GM19438 (cell line): Measurements from ENCODE around the gene PLCL1.
A peak's percentile ranks its signal among the peaks of the same experiment; 100 is the strongest.
"Not testable (repeated sequence)": the region's sequence is repeated elsewhere in the genome, so short reads cannot be mapped to it uniquely, and the experiment has no call there.

Source experiments
- ATAC-seq: cut with Tn5 transposase; IDR thresholded peaks from one replicate; pipeline ENCODE4 v1.9.1; 2021; ENCODE audit warnings: low read depth; ENCODE audit not compliant: unreplicated experiment

PLCL1 gene

DNA sequence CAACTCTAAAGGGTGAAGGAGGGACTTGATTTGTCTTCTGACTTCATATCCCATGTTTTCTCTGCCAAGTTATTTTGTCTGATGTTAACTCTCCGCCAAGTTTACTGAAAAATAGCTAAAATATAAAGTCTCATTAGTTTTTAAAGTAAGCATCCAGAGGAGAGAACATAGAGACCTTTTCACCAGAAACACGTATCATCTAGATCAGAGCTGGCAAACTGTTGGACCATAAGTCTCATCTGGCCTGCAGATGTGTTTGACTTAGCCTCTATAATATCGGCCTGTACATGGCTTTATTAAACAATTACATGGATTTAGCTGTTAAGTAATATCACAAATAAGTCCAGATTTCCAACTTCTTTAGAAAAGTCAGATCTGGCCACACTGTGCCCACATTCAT is 182.6 kb downstream of the PLCL1 start:
- no peak for ATAC-seq

DNA sequence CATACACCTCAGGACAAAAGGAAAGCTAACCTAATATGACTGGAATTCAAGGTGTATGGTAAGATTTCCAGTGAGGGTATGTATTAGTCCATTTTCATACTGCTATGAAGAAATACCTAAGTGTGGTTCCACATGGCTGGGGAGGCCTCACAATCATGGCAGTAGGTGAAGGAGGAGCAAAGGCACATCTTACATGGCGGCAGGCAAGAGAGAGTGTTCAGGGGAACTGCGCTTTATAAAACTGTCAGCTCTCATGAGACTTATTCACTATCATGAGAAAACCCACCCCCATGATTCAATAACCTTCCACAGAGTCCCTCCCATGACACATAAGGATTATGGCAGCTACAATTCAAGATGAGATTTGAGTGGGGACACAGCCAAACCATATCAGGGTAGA is 186.0 kb downstream of the PLCL1 start:
- no peak for ATAC-seq

DNA sequence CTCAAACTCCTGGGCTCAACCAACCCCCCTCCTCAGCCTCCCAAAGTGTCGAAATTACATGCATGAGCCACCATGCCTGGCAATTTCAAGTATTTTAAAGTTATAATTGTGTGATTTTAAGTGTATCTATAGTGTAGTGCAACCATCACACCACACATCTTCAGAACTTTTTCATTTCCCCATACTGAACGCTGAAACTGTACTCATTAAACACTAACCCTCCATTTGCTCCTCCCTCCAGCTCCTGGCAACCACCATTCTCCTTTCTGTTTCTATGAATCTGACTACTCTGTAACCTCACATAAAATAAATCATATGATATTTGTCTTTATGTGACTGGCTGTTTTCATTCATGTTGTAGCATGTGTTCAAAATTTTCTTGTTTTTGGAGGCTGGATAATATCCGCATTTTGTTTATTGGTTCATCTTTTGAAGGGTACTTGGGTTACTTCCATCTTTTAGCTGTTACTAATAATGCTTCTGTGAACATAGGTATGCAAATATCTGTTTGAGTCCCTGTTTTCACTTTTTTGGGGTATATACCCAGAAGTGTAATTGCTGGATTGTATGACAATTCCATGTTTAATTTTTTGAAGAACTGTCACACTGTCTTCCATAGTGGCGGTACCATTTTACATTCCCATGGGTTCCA is 188.2 kb downstream of the PLCL1 start:
- peak; percentile 90 for ATAC-seq

DNA sequence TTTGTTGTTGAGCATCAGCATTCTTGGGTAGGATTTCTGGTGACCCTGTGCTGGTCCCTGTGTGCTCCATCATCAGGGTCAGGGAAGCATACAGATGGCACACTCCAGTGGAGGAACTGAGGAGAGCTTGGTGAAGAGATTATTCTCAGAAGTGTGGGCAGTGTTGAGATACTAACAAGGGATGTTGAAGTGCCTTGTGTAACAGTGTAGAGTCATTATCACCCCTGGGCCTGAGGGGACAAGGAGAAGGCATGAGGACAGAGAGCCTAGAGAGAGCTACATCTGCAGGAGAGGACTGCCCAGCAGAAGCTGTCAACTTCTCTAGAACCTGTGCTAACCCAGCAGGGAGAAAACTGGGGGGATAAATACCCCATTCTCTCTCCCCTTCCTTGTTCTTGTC is 189.0 kb downstream of the PLCL1 start:
- no peak for ATAC-seq

DNA sequence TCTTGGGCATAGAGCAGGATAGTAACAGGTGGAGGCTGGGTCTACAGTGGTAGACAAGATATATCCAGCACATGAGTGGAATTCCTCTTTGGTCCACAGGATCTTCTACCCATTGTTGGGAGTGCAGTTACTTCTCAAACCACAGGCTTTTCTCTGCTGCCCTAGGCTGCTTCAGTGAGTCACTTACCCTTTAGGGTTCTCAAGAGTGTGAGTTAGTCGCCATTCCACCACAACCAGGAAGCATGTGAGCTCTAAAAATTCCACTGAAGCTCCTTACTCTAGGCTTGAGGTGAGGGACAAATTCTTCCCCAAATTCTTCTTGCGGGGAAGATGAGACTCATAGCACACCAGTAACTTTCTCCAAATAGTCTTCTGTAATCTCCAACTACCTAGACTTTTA is 189.4 kb downstream of the PLCL1 start:
- no peak for ATAC-seq

DNA sequence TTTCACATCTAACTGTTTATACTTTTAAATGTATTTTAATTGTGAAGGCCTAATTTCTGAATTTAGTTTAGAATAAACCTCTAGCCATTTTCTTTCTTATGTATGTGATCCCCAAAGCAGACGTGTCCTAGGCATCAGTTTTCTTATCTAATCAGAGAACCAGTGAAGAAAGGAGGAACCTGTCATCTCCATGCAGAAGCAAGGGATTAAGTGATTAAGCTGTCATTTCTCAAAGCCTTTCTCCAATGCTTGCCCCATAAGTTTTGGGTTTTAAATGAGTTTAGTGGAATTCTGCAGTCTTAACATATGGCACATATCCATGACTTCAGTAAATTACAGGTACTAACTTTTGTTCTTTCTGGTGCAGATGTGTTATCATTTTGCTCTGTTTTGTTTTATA is 190.4 kb downstream of the PLCL1 start:
- no peak for ATAC-seq

DNA sequence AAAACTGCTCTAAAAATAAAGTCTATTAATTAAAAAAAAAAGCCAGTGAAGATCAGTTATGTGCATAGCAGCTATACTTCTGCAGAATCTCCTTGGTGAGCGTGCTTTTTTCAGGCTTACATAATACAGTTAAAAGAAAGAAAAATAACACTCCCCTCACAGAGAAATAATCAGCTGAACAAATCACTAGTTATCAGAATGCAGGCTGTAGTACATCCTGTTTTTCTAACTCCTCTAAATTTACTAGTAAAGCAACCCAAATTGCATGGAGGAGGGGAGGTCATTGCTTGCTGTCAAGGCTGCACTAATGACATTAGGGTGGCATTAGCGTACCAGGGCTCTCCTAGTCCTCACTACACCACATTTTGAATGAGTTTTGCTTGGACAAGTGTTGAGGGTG is 192.2 kb downstream of the PLCL1 start:
- ATAC-seq = no peak

DNA sequence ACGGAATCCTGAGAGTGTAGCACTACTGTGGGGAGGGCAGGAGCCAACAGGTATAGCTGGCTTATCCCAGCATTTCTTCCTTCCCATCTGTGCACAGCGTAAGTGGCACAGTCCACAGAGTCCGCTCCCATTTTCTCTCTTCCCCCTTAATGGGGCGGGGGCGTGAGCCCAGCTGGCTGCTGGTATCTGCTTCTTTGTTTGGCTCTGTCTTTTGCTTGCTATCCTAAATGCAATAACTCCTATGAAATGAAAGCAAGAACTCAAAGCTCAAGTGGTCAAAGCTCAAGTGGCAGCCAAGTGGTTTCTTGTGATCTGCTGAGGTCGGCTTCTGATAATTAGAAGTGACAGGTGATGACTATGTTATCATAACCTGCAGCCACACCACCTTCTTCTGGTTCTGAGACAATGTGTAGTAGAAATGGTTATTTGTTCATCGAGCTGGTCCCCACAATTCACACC is 192.7 kb downstream of the PLCL1 start:
- ATAC-seq = no peak

DNA sequence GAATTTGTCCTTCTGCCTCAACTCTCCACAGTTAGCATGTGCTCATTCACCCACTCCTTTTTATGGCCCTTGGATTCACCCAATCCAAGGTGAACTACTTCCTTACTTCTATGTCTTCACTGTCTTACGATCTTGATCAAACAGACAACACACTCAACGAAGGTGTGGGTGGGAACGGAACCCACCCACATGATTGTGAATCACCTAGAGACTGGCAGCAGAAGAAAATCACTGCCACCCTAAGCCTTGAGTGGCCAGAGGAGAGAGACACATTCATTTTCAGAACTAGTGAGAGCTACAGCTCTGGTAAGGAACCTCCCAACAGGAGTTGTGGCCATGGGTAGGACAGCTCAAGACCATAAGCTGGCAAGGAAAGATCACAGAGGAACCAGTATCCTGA is 194.3 kb downstream of the PLCL1 start:
- ATAC-seq = no peak

DNA sequence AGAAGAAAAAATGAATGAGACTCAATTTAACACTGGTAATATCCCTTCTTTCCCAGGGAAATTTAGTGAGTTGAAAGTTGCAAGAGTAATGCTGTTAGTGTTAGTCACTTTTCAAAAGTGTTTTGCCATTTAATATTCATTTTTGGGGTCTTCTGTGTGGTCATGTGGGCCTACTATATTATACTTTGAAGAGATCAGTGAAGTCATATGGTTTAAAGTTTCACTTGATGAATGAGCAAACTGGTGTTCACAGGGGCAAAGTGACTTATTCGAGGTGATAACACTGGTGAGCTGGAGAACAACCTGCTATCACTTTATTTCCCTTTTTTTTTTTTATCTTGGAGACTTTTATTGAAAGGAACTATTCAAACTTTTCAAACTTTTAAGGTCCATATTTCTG is 196.0 kb downstream of the PLCL1 start:
- no peak for ATAC-seq

DNA sequence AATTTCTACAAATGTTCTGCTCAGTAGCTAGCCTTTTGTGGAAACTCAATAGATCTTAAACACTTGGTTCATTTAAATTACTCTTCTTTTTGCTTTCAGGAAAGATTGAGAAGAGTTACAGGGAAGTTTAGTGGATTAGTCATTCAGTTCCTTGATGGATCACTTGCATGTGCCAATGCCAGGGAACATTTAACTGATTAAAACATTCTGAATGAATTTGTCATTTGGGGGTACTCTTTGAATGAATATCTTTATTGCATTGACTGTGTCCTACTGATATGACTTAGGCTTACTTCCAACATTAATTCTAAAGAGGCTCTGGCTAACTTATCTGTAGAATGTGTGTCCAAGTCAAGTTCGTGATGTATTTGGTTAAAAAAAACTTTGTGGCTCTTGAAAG is 199.8 kb downstream of the PLCL1 start:
- no peak for ATAC-seq

DNA sequence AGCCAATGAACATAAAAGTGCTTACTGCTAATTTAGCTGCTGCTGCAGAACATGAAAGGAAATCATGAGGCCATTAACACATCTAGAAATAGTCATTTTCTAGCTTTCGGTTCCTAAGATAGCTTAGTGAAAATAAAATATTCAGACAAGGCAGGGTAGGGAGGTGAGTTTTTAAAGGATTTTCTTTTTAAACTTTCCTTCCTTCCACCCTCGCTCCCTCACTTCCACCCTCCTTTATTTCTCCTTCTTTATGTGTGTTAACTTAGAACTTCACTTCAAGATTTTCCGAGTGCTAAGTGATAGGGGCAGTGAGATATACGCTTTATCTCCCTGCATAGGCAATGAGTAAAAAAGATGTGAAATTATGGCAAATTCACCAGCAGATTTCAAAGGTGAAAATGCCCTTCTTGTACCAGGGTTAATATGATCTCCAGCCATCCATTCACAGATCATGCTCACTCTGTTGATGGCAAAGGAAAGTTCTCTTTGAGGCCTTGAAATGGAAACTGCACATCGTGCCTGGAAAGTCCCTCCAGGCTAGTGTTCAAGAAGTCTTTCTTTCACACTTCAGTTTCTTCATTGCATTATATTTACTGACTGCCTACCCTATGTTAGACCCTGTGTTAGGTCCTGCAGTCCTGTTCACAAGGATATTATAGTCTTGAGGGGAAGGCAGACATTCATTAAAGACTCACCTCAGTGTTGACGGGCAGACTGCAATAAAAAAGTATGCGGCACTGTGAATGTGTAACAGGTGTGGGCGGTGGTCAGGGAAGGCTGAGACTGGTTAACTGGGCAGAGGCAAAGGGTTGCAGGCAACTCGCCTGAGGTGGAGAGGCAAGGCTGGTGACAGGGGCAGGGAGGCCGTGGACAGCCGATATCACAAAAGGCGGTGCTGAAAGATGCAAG is 200.8 kb downstream of the PLCL1 start:
- ATAC-seq = peak; percentile 80

DNA sequence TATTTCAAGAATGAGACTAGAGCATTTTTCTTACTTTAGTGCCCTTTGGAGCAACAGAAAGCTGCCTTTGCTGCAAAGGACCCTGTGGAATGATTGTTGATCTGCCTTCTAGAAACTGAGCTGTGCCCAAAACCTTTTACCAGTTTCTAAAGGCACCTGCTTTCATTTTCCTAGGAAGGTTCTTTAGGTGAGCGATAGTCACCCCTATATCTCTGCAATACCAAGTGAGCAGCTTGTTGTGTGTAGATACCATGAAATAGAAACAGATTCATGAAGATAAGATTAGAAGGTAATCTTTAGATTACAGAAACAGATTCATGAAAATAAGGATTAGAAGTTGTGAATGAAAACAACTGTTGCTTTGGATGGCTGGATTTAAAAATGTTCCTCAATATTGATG is 202.3 kb downstream of the PLCL1 start:
- no peak for ATAC-seq

DNA sequence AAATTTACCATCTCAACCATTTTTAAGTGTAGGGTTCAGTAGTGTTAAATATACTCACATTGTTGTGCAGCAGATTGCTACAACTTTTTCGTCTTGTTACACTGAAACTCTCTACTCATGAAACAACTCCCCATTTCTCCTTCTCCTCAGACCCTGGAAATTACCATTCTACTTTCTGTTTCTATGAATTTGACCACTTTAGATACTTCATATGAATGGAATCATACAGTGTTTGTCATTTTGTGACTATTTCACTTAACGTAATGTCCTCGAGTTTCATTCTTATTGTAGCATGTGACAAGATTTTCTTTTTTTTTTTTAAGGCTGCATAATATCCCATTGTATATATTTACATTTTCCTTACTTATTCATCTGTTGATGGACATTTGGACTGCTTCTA is 203.8 kb downstream of the PLCL1 start:
- no peak for ATAC-seq

DNA sequence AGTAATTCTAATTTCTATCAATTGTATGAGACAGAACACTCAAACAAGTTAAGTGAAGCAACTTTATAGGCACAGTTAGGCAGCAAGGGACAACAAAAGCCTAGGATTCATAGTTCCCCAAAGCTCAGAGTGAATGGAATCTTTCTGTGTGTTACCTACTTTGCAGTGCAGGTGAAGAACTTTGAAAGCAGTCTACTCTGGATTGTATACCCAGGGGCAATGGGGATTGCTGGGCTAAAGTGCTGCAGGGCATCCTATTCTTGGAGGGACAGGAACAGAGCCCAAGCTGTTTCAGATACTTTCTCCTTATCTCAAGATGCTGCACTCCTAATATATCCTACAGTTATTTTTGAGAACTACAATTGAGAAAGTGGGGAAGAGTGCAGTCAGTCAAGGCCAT is 207.6 kb downstream of the PLCL1 start:
- no peak for ATAC-seq

DNA sequence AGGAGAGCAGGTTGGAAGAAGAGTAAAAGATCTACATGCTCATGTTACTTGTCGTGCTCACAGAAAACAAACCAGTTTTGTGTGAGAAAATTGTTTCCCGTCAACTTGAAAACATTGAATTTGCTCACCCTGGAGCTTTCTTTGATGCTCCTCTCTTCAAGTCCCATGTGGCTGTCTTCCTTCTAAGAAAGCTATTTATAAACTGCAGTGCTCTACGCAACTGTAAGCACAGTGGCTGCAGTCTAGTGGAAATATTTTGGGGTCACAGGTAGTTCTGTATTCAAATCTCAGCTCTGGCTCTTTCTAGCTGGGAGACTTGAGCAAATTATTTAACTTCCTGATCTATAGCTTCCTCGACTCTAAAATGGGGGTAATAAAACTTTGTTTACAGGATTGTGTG is 211.8 kb downstream of the PLCL1 start:
- no peak for ATAC-seq

DNA sequence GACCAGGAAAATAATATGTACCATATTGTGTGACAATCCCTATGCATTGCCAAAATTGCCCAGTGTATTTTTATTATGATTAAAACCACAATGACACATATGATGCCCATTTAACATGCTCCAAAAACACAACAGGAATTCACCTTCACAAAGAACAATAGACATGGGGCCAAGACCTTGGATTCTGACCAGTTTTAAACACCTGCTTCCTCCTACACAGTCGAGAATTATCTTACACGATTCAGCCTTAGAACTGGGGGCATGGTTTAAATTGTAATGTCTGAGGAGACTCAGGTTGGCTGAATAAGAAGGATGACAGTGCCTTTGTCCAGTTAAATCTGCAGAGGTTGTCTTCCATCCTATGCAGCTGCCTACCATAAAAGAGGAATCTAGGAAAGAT is 212.7 kb downstream of the PLCL1 start:
- ATAC-seq = no peak

DNA sequence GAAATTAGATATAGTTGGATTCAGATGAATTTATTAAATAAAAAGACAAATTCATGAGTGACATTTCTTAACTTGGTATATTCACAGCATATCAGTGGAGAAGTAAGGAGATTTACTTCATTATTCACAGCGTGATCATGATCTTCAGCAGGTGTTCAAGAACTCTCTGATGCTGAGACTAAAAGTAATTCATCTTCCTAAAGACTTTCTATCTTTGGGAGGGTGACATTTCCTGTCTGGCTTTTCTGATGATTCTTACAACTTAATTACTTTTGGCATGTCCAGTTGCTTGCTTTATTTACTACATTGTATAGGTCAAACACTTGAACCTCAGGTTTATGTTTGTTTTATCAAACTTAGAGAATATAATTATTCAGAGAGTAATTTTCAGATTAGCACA is 224.6 kb downstream of the PLCL1 start:
- no peak for ATAC-seq

DNA sequence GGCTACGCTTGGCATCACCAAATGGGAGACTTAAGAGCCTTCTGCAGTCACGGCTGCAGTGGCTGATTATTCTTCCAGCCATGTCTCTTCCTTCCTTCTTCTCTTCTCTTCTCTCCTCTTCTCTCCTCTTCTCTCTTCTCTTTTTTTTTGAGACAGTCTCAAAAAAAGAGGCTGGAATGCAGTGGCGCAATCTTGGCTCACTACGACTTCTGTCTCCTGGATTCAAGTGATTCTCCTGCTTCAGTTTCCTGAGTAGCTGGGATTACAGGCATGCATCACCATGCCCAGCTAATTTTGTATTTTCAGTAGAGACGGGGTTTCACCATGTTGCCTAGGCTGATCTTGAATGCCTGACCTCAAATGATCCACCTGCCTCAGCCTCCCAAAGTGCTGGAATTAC is 225.2 kb downstream of the PLCL1 start:
- ATAC-seq = not testable (repeated sequence)

DNA sequence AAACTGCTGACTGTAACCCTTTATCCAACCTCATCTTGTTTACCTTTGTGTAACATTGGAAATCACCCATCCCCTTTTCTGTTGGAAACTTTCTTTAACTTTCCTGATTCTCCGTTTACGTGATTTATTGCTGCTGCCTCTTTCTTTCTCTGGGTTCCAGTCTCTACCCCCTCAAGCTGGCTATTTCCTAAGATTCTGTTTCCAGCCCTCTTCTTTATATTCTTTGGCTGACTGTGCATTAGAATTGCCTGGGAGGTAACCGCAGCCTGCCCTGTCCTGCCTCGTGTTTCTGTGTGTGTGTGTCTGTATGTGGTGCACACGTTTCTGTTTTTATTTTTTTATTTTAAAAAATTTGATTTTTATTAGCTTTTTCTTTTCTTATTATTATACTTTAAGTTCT is 229.2 kb downstream of the PLCL1 start:
- ATAC-seq = no peak

DNA sequence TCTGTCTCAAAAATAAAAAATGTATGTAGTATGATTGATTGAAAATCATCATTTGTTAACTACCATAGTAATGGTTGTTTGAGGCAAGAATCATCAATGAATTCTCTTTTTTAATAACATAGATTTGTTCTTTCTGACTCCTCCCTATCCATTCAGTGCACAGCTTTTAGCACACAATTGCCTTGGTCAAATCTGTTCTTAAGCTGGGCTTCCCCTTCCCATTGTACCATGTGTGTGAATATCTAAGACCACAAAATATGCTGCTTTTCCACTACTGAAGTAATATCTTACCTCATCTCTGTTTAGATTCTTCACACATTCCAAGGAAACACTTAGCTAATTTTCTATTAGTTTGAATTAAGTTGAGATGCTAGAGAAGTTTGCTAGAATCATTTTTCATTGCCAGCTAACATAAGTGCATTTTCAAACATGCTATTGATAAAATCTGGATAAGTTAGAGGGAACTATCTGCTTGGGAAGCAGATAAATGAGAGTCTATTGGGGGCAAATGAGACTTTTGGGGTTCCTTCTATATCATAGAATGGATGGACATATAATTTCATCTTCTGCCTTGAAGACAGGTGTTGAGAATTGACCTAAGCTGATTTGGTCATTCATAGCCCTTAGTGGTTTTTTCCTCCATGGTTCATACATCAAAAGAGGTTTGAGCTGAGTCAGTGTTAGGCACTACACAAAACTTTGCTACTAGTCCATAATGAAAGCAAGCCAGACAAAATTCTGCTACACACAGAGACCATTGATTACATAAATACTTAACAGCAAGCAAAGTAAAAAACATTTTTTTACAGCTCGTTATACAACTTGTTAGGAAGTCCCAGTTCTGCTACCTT is 231.9 kb downstream of the PLCL1 start:
- ATAC-seq = no peak
